Measurements from ENCODE around the gene ADORA3.

- TF ChIP-seq CTCF (IDR thresholded peaks at IDR 0.05), result no peak
- TF ChIP-seq POLR2A (IDR thresholded peaks at IDR 0.05), result no peak
- no peak for TF ChIP-seq EP300 (IDR thresholded peaks at IDR 0.05)
These were observed 37.7 kb downstream of the ADORA3 start for GRCh38 chr1:111465754-111466153.
